SJCRH30 (cell line): ENCODE measurements around the gene BTC. TPM values are rescaled to one million over a fixed set of nuclear protein-coding genes. Genes with fewer than 3 reads are reported as not detected.
"Not testable (repeated sequence)": the region's sequence is repeated elsewhere in the genome, so short reads cannot be mapped to it uniquely, and the experiment has no call there.

ENCODE experiments used
- DNase-seq, 2 experiments: peaks; one replicate each; pipeline ENCODE4 v3.0.0-alpha.2; 2015 to 2020
- H3K27ac ChIP-seq: fragments of 250-450 bp; sonication (Bioruptor Pico); 2 replicates; pipeline ENCODE4 v1.5.1; 2020; ENCODE audit warnings: mild to moderate bottlenecking, moderate library complexity
- H3K27me3 ChIP-seq: fragments of 250-450 bp; sonication (Bioruptor Pico); 2 replicates; pipeline ENCODE4 v1.5.1; 2020; ENCODE audit warnings: mild to moderate bottlenecking, moderate library complexity
- H3K36me3 ChIP-seq: fragments of 250-450 bp; sonication (Bioruptor Pico); 2 replicates; pipeline ENCODE4 v1.5.1; 2020; ENCODE audit warnings: mild to moderate bottlenecking, moderate library complexity
- H3K4me1 ChIP-seq: fragments of 250-450 bp; sonication (Bioruptor Pico); 2 replicates; pipeline ENCODE4 v1.5.1; 2020; ENCODE audit warnings: mild to moderate bottlenecking, moderate library complexity
- H3K4me3 ChIP-seq: fragments of 250-450 bp; sonication (Bioruptor Pico); 2 replicates; pipeline ENCODE4 v1.5.1; 2020; ENCODE audit warnings: mild to moderate bottlenecking, moderate library complexity
- H3K9me3 ChIP-seq: fragments of 250-450 bp; sonication (Bioruptor Pico); replicated peaks from 2 replicates; pipeline ENCODE4 v1.5.1; 2020; ENCODE audit warnings: mild to moderate bottlenecking, moderate library complexity
- total RNA-seq: library from RNA; depleted of rRNA; stranded (reverse); fragments of >200 nt; shearing (Covaris generic); gene quantifications from 2 replicates; pipeline ENCODE4 v1.2.3, GENCODE V29; 2014; rRNA removed

Gene BTC
- 0.26 and 0.30 TPM in 2 replicates for total RNA-seq

DNA sequence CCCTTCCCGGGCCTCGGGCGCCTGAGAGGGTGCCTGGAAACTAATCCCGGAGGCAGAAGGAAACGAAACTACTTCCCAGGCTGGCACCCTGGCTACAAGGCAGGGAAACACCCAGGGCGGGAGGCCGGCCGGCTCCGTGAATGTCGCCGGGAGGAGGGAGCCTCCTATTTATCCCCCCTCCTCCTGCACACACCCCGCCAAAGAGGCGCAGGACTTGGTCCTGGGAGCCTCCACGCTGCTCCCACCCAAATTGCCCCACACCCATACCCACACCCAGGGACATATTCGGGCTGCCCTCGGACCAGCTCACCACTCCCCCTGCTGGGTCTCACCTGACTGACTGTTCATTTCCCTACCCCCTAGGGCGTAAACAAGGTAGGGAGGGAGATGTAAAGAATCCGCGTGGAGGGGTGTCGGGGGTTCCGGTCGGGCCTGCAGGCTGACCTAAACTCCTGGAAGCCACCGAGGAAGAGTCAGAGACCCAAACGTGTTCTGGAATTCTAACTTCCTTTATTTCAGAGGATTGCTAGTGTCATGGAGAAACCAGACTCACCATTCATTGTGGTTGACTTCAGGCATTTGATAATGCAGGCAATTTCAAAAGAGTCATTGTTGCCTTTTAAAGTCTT is at the start of gene BTC:
Gene BTC (minus strand): TSS at position 142 of the 629 bp plus-strand sequence. CDS start 198 bp downstream, outside the sequence.
- no peaks in the 10 kb centered on the region for H3K4me1 ChIP-seq
- DNase-seq = peak in 1 of 2 experiments; percentile 7
- no peaks in the 10 kb centered on the region for H3K36me3 ChIP-seq
- peak within 1 kb of the TSS; percentile 23; the same call in 1 of the 2 replicates for H3K4me3 ChIP-seq
- H3K27ac ChIP-seq = no peak within 1 kb of the TSS
- H3K27me3 ChIP-seq = 0 out of 2 replicates have a peak, but pooled peaks cover 7% of the 10 kb centered on the region
- no peaks in the 10 kb centered on the region for H3K9me3 ChIP-seq

DNA sequence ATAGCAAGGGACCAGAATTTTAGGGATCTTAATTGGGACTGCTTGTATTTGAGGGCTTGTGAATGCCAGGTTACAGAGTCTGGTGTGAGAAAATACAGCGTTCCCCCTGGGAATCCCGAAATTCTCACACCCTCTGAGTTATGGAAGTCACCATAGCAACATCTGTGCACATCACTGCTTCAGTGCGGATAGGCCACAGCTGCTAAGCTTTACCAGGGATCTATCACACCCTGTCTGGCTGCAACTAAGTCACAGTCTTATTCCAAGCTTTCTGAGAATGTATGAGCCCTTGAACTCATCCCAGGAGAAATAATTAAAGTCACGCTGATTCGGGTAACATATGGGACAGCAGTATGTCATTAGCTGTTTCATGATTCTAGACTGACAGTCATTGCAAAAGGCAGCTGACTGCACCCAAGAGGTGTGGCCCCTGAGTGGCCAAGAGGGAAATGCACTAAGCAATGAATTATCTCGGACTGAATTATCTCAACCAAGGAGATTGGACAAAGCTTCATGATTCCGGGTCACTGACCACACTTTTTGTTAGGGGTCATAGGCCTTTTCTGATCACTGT is 46.7 kb upstream of the BTC start:
- H3K27ac ChIP-seq = no peak overlapping the region
- H3K4me3 ChIP-seq = no peak overlapping the region
- peaks cover 5% of the 10 kb centered on the region; the same call in 1 of the 2 replicates for H3K4me1 ChIP-seq
- H3K36me3 ChIP-seq = no peaks in the 10 kb centered on the region
- no peaks in the 10 kb centered on the region for H3K27me3 ChIP-seq
- no peaks in the 10 kb centered on the region for H3K9me3 ChIP-seq
- DNase-seq = peak; percentile 49

- Histone ChIP-seq H3K27me3 (no peaks in the 10 kb centered on the region), H3K27ac (no peak overlapping the region), H3K4me1 (peaks cover 5% of the 10 kb centered on the region; the same call in 1 of the 2 replicates), H3K9me3 (no peaks in the 10 kb centered on the region), H3K4me3 (no peak overlapping the region), H3K36me3 (no peaks in the 10 kb centered on the region)
- DNase-seq = no peak
These were observed 44.5 kb upstream of the BTC start for GRCh38 chr4:74838746-74839370.

DNA sequence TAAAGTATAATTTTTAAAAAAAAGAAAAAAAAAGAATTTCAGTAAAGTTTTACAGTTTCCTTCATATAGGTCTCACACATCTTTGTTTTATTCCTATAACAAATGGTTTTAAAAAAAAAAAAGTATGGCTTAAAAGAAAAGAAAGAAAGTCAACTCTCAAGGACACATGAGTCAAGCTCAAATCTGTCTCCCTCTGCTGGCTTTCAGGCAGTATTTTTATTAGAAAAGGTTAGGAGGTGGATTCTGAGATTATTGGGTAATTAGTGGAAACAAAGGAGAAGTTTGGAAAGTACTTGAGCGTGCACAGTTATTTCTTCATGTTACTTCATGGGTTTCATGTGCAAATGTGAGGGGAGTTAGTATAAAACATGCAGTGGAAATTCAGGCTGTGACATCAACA is 36.6 kb upstream of the BTC start:
- Histone ChIP-seq H3K4me3 (no peak overlapping the region), H3K4me1 (no peaks in the 10 kb centered on the region), H3K36me3 (no peaks in the 10 kb centered on the region), H3K27ac (no peak overlapping the region), H3K9me3 (peaks cover 2% of the 10 kb centered on the region; the same call in 1 of the 2 replicates), H3K27me3 (no peaks in the 10 kb centered on the region)
- DNase-seq = peak in 1 of 2 experiments; percentile 20

DNA sequence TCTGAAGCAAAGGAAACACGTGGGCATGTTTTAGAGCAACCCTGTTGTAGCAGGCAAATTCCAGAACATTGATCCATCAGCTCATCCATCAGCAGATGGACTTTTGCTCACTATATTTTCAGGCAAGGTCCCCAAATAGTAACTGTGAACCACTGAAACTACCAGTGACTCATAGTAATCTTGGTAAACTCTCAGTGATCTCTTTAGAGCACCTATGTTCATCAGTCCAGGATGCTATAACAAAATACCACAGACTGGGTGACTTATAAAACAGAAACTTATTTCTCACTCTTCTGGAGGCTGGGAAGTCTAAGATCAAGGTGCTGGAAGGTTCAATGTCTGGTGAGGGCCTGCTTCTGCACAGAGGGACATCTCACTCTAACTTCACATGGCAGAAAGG is 28.9 kb upstream of the BTC start:
- Histone ChIP-seq H3K4me1 (no peaks in the 10 kb centered on the region), H3K27me3 (no peaks in the 10 kb centered on the region), H3K9me3 (no peaks in the 10 kb centered on the region), H3K4me3 (no peak overlapping the region), H3K36me3 (no peaks in the 10 kb centered on the region), H3K27ac (no peak overlapping the region)
- DNase-seq = no peak

DNA sequence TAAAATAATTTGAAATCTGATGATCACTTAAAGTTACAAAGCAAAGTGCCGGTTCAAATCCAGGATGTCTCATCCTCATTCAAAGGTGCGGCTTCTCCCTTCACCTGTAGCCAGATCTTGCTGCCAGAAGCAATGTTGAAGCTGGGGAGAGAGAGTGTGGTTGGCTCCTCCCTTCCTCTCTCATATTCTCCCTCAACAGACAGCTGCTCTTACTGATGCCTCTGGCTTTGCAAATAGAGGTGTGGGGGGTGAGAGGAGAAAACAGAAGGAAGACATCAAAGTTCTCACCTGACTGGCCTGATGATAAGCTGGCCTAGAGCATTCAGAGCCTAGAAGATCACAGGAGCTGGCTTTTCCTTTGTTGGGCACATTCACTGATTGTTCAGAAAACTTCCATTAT is 28.3 kb upstream of the BTC start:
- Histone ChIP-seq H3K27ac (no peak overlapping the region), H3K4me3 (no peak overlapping the region), H3K9me3 (no peaks in the 10 kb centered on the region), H3K4me1 (no peaks in the 10 kb centered on the region), H3K36me3 (no peaks in the 10 kb centered on the region), H3K27me3 (no peaks in the 10 kb centered on the region)
- DNase-seq = no peak

DNA sequence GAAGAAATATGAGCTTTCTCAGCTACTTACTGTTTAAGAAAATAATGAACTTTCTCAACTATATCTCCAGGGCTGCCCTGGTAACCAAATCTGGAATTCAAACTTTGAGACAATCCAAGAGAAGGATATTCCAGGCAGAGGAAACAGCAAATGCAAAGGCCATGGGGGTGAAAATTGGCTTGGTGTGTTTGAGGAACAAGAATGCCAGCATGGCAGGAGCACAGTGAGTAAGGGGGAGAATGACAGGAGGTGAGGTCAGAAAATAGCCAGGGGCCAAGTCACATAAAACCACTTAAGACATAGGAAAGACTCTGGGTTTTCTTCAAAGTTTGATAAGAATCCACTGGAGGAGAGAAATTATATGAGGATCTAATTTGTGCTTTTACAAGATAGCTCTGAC is 27.2 kb upstream of the BTC start:
- Histone ChIP-seq H3K36me3 (no peaks in the 10 kb centered on the region), H3K4me1 (no peaks in the 10 kb centered on the region), H3K27me3 (no peaks in the 10 kb centered on the region), H3K27ac (no peak overlapping the region), H3K9me3 (no peaks in the 10 kb centered on the region), H3K4me3 (no peak overlapping the region)
- no peak for DNase-seq

GRCh38 chr4:74814052-74814451 is 19.7 kb upstream of the BTC start:
- Histone ChIP-seq H3K36me3 (no peaks in the 10 kb centered on the region), H3K4me3 (no peak overlapping the region), H3K9me3 (no peaks in the 10 kb centered on the region), H3K4me1 (no peaks in the 10 kb centered on the region), H3K27me3 (no peaks in the 10 kb centered on the region), H3K27ac (no peak overlapping the region)
- DNase-seq = no peak

DNA sequence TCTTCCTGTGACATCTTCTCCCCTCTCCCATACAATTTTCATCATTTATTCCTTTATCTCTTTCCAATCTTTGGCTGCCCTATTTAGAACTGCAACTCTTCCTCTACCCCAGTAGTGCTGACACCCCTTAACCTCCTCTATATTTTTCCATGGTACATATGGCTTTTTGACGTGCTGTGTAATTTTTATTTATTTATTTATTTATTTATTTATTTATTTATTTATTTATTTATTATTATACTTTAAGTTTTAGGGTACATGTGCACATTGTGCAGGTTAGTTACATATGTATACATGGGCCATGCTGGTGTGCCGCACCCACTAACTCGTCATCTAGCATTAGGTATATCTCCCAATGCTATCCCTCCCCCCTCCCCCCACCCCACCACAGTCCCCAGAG is 17.7 kb upstream of the BTC start:
- not testable (repeated sequence) for H3K27ac ChIP-seq, H3K4me1 ChIP-seq, H3K9me3 ChIP-seq, DNase-seq, H3K36me3 ChIP-seq, H3K4me3 ChIP-seq, H3K27me3 ChIP-seq

DNA sequence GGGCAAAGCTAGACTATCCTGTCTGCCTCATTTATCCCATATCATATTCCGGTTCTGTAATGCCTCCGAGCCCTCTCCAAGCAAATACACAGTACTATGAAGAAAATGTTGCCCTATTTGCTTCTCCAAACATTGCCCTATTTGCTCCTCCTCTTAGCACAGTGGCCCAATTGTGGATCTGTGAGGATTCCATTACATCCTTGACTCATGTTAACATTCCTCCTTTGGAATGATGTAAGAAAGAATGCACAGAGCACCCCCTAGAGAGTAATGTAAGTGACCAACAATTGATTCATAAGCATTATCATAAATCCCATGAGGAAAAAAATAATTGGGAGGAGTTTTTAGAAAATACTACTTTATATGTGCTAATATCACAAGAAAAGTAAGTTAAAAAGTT is 11.3 kb upstream of the BTC start:
- Histone ChIP-seq H3K27me3 (no peaks in the 10 kb centered on the region), H3K36me3 (no peaks in the 10 kb centered on the region), H3K4me1 (peaks cover 3% of the 10 kb centered on the region), H3K27ac (no peak overlapping the region), H3K4me3 (no peak overlapping the region), H3K9me3 (no peaks in the 10 kb centered on the region)
- peak; percentile 55 to 73 for DNase-seq

DNA sequence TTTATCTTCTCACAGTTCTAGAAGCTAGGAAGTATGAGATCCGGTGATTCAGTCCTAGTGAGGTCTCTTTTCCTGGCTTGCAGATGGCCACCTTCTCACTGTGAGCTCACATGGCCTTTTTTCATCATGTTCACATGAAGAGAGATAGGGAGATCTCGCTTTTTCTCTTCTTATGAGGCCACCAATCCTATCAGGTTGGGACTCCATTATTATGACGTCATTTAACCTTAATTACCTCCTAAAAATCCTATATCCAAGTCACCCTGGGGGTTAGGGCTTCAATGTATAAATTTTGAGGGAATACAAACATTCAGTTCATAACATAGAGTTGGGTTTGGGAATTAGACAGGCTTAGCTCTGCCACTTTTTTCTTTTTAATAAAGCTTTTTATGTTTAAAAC is 6.0 kb upstream of the BTC start:
- no peaks in the 10 kb centered on the region for H3K36me3 ChIP-seq
- no peak overlapping the region for H3K4me3 ChIP-seq
- H3K27ac ChIP-seq = no peak overlapping the region
- no peaks in the 10 kb centered on the region; the same call in 1 of the 2 replicates for H3K4me1 ChIP-seq
- no peaks in the 10 kb centered on the region for H3K27me3 ChIP-seq
- no peaks in the 10 kb centered on the region for H3K9me3 ChIP-seq
- DNase-seq = no peak

GRCh38 chr4:74796631-74797030 is 2.3 kb upstream of the BTC start:
- Histone ChIP-seq H3K27me3 (no peaks in the 10 kb centered on the region), H3K27ac (no peak overlapping the region), H3K4me3 (no peak overlapping the region), H3K9me3 (no peaks in the 10 kb centered on the region), H3K4me1 (no peaks in the 10 kb centered on the region), H3K36me3 (no peaks in the 10 kb centered on the region)
- DNase-seq = no peak

GRCh38 chr4:74793757-74794381 is 454 bp downstream of the BTC start:
- H3K4me1 ChIP-seq = no peaks in the 10 kb centered on the region
- no peaks in the 10 kb centered on the region for H3K36me3 ChIP-seq
- peak overlapping the region; percentile 23; the same call in 1 of the 2 replicates for H3K4me3 ChIP-seq
- 0 out of 2 replicates have a peak, but pooled peaks cover 7% of the 10 kb centered on the region for H3K27me3 ChIP-seq
- H3K27ac ChIP-seq = no peak overlapping the region
- DNase-seq = no peak
- no peaks in the 10 kb centered on the region for H3K9me3 ChIP-seq

- Histone ChIP-seq H3K27me3 (0 out of 2 replicates have a peak, but pooled peaks cover 7% of the 10 kb centered on the region), H3K4me1 (no peaks in the 10 kb centered on the region), H3K9me3 (no peaks in the 10 kb centered on the region), H3K36me3 (no peaks in the 10 kb centered on the region), H3K27ac (no peak overlapping the region), H3K4me3 (no peak overlapping the region)
- no peak for DNase-seq
These were observed 3.7 kb downstream of the BTC start for GRCh38 chr4:74790652-74791051.

DNA sequence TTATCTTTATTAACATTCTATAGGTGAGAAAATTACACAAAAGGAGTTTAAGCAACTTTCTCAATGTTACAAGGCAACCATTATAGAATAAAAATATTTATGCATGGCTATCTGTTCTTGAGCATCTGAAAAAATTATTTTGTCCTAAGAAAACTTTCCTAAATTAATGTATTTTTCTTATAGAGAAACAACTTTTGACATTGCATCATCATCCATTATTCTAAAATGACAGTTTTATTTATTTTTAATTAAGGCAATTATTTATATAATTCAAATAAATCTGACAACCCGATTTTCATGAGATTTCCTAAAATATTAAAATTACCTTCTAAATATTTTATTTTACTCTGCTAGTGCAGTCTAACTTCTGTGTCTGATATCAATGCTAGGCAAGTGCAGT is 4.8 kb downstream of the BTC start:
- Histone ChIP-seq H3K9me3 (no peaks in the 10 kb centered on the region), H3K4me1 (no peaks in the 10 kb centered on the region), H3K4me3 (no peak overlapping the region), H3K36me3 (no peaks in the 10 kb centered on the region), H3K27ac (no peak overlapping the region), H3K27me3 (0 out of 2 replicates have a peak, but pooled peaks cover 7% of the 10 kb centered on the region)
- no peak for DNase-seq
